ENCODE measurements around the gene PROC.
A peak's percentile ranks its signal among the peaks of the same experiment; 100 is the strongest.

The PROC gene

DNA sequence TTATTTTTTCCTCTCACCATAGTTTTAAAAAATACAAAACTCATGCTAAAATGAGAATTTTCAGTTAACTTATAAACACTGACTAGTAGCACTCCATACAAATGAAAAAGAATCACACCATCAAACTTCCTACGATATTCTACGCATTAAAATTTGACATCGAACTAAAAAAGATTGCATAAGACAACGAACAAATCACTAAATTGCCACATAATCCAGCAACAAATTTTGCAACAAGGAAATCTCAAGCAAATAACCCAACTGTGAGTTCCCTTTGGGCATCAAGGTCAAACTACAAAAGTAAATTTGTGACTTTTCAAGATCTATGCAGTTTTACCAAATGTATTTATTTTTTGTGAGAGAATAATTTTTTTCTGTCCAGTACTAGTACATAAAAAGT, 32.0 kb upstream of the PROC start:
- peak overlapping the region; percentile 66 for H3K27ac ChIP-seq (ENCODE audit: low read length)
- H3K9me3 ChIP-seq (ENCODE audit: control insufficient read depth in 1 of 2, low read length in 2 of 2): no peaks in the 10 kb centered on the region
- H3K4me3 ChIP-seq (ENCODE audit: low read depth in 1 of 2, low read length in 2 of 2): peak overlapping the region; percentile 75 to 82
- H3K27me3 ChIP-seq (ENCODE audit: low read depth, low read length): no peaks in the 10 kb centered on the region
- peaks cover 16 to 23% of the 10 kb centered on the region in 2 donors for H3K4me1 ChIP-seq (ENCODE audit: control insufficient read depth in 1 of 2, insufficient read depth in 2 of 2, low read length in 2 of 2)
- H3K36me3 ChIP-seq (ENCODE audit: control insufficient read depth in 1 of 2, insufficient read depth in 2 of 2, low read length in 2 of 2): peaks cover 0 to 5% of the 10 kb centered on the region in 2 donors

DNA sequence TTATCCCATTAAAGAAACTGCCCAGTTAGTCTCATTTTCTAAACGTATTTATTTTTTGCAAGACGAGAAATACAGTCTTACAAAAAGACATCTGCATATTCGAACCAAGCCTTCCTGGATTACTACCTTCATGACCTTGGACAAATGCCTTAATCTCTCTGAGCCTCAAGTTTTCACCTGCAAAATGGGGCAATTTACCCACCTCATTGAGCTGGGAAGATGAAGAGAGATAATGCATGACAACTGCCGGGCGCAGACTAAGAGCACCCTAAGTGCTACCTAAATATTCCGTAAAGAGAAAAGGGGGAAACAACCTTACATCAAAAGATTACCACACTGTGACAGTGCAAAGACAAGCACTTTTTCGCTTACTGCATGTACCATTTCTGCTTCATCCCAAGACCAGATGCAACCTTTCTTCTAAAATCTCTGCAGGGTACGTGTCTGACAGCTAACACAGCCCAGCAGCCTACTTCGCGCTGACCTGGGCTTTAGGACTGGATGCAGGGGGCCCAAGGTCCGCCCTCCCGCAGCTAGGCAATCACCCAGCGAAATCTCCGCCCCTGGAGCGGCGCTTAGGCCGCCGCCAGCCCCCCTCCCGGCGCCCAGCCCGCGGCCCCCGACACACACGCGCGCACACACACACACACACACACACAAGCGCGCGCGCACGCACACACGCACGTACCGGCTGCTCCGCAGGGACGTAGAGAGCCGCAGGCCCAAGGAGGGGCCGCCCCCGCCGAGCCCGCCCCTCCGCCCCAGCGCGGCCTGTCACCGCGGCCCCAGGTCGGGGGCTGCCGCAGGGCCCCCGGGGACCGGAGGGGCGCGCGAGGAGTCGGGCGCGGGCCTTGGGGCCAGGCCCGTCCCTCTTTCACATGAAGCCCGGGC, 31.2 kb upstream of the PROC start:
- Histone ChIP-seq H3K36me3 (ENCODE audit: control insufficient read depth in 1 of 2, insufficient read depth in 2 of 2, low read length in 2 of 2) (peaks cover 0 to 5% of the 10 kb centered on the region in 2 donors), H3K4me1 (ENCODE audit: control insufficient read depth in 1 of 2, insufficient read depth in 2 of 2, low read length in 2 of 2) (peaks cover 16 to 18% of the 10 kb centered on the region in 2 donors), H3K27me3 (ENCODE audit: low read depth, low read length) (no peaks in the 10 kb centered on the region)

DNA sequence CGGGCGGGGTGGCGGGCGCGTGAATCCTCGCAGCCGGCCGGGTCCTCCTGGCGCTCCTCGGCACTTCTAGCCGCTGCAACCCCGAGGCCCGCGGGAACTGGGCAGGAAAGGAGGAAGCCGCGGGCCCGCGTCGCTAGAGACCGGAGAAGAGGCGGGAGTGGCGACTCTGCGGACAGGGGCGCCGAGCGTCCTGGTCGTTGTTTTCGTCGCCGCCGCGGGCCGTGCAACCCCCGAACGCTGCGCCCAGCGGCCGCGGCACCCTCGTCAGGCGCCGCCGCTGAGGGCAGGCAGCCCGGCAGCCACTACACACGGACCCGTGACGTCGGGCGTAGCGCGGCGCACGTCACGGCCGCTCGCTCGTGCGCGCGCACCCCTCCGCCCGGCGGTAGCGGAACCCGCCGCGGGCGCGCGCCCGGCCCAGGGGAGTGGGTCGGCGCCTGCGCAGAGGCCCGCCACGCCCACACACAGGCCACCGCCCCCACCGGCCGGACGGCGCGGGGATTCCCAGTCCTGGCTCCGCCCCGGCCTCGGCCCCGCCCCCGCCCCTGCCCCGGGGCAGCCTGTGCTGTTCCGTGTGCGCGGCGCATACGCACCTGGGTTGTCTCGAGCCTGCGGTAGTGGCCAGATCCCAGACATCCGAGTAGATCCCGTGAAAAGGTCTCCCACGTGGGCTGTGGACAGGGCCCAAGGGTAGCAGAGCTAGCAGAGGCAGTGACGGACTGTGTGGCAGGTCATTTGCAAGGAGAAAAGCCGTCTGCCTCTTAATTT, 30.4 kb upstream of the PROC start, which contains the start of gene MAP3K2:
MAP3K2 (minus strand) TSS at position 321 of the 768 bp plus-strand sequence. CDS start 44,846 bp downstream, outside the sequence.
- Histone ChIP-seq H3K27me3 (ENCODE audit: low read depth, low read length) (no peaks in the 10 kb centered on the region), H3K4me1 (ENCODE audit: control insufficient read depth in 1 of 2, insufficient read depth in 2 of 2, low read length in 2 of 2) (peaks cover 16 to 18% of the 10 kb centered on the region in 2 donors), H3K36me3 (ENCODE audit: control insufficient read depth in 1 of 2, insufficient read depth in 2 of 2, low read length in 2 of 2) (peaks cover 0 to 5% of the 10 kb centered on the region in 2 donors), H3K9me3 (ENCODE audit: control insufficient read depth in 1 of 2, low read length in 2 of 2) (no peaks in the 10 kb centered on the region), H3K27ac (ENCODE audit: low read length) (peak within 1 kb of the TSS; percentile 95), H3K4me3 (ENCODE audit: low read depth in 1 of 2, low read length in 2 of 2) (peak within 1 kb of the TSS; percentile 75 to 82)

More for the DNA sequence above, 31.2 kb upstream of the PROC start:
- Histone ChIP-seq H3K27ac (ENCODE audit: low read length) (peak overlapping the region; percentile 66), H3K9me3 (ENCODE audit: control insufficient read depth in 1 of 2, low read length in 2 of 2) (no peaks in the 10 kb centered on the region), H3K4me3 (ENCODE audit: low read depth in 1 of 2, low read length in 2 of 2) (peak overlapping the region; percentile 75 to 82)

DNA sequence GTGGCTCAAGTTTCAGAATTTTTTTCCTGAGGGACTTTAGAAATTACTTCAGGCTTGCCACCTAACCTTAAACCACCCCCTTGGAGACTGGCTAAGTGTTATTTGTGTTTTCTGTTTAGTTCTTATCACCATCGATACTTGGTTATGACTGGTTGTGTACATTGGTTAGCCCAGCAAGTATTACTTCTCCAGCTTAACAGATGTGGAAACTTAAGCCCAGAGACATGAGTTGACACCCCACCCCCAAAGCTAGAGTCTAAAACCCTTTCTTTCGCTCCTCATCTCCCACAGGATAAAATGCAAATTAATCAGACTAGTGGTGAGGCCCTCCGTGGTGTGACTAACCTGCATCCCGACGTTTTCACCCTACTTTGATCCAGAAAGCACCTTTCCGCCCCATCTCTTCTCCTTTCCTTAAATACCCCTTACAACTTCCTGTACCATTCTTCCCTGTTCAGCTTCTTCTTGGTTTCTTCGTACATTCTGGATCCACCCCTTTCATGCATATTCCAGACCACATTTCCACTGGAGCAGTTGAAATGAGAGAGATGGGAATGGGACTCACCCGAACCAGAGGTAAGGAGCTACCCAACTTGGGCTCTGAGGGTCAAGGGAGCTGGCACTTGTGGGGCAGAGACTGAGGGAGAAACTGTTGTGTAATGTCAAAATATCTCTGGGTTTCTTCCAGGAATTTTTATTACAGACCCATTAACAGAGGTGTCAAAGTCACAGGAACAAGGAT, 29.6 kb upstream of the PROC start:
- Histone ChIP-seq H3K9me3 (ENCODE audit: control insufficient read depth in 1 of 2, low read length in 2 of 2) (no peaks in the 10 kb centered on the region), H3K27me3 (ENCODE audit: low read depth, low read length) (no peaks in the 10 kb centered on the region), H3K36me3 (ENCODE audit: control insufficient read depth in 1 of 2, insufficient read depth in 2 of 2, low read length in 2 of 2) (peaks cover 0 to 5% of the 10 kb centered on the region in 2 donors), H3K4me3 (ENCODE audit: low read depth in 1 of 2, low read length in 2 of 2) (peak overlapping the region; percentile 63 to 82), H3K4me1 (ENCODE audit: control insufficient read depth in 1 of 2, insufficient read depth in 2 of 2, low read length in 2 of 2) (peaks cover 12 to 16% of the 10 kb centered on the region in 2 donors), H3K27ac (ENCODE audit: low read length) (peak overlapping the region; percentile 95)

DNA sequence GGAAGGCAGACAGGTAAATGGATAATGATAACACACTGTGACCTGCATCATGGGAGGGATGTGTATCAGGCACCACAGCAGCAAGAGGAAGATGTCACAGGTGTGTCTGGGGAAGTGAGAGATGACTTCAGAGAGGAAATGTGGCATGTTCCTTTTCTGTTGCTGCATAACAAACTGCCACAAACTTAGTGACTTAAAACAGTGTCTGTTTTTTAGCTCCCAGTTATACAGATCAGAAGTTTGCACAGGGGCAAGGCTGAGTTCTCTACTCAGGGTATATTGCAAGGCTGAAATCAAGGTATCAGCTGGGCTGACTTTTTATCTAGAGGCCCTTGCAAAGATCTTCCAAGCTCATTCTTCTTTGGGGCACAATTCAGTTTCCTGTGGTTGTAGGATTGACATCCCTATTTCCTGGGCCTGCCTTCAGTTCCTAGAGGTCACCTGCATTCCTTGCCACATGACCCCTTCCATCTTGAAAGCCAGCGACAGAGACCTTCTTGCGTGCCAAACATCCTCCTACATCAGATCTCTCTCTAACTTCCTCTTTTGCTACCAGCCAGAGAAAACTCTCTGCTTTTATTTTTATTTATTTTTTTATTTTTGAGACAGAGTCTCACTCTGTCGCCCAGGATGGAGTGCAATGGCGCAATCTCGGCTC, 28.3 kb upstream of the PROC start:
- Histone ChIP-seq H3K36me3 (ENCODE audit: control insufficient read depth in 1 of 2, insufficient read depth in 2 of 2, low read length in 2 of 2) (peaks cover 0 to 5% of the 10 kb centered on the region in 2 donors), H3K27ac (ENCODE audit: low read length) (no peak overlapping the region), H3K9me3 (ENCODE audit: control insufficient read depth in 1 of 2, low read length in 2 of 2) (no peaks in the 10 kb centered on the region), H3K27me3 (ENCODE audit: low read depth, low read length) (no peaks in the 10 kb centered on the region), H3K4me3 (ENCODE audit: low read depth in 1 of 2, low read length in 2 of 2) (no peak overlapping the region), H3K4me1 (ENCODE audit: control insufficient read depth in 1 of 2, insufficient read depth in 2 of 2, low read length in 2 of 2) (peaks cover 12 to 16% of the 10 kb centered on the region in 2 donors)

DNA sequence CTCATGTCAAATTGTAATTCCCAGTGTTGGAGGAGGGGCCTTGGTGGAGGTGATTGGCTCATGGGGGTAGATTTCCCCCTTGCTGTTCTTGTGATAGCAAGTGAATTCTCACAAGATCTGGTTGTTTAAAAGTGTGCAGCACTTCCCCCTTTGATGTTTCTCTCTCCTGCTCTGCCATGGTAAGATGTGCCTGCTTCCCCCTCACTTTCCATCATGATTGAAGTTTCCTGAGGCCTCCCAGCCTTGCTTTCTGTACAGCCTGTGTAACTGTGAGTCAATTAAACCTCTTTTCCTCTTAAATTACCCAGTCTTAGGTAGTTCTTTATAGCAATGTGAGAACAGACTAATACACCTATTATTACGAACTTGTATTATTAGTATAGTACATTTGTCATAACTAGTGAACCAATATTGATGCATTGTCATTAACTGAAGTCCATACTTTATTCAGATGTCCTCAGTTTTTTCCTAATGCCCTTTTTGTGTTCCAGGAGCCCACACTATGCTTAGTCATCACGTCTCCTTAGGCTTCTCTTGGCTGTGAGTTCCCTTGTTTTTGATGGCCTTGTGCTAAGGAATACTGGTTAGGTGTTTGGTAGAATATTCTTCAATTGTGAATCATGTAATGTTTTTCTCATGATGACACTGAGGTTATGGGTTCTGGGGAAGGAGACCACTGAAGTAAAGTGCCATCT, 25.9 kb upstream of the PROC start:
- Histone ChIP-seq H3K27me3 (ENCODE audit: low read depth, low read length) (no peaks in the 10 kb centered on the region), H3K9me3 (ENCODE audit: control insufficient read depth in 1 of 2, low read length in 2 of 2) (no peaks in the 10 kb centered on the region), H3K4me3 (ENCODE audit: low read depth in 1 of 2, low read length in 2 of 2) (no peak overlapping the region), H3K4me1 (ENCODE audit: control insufficient read depth in 1 of 2, insufficient read depth in 2 of 2, low read length in 2 of 2) (peaks cover 0 to 8% of the 10 kb centered on the region in 2 donors), H3K36me3 (ENCODE audit: control insufficient read depth in 1 of 2, insufficient read depth in 2 of 2, low read length in 2 of 2) (peaks cover 0 to 5% of the 10 kb centered on the region in 2 donors), H3K27ac (ENCODE audit: low read length) (no peak overlapping the region)

DNA sequence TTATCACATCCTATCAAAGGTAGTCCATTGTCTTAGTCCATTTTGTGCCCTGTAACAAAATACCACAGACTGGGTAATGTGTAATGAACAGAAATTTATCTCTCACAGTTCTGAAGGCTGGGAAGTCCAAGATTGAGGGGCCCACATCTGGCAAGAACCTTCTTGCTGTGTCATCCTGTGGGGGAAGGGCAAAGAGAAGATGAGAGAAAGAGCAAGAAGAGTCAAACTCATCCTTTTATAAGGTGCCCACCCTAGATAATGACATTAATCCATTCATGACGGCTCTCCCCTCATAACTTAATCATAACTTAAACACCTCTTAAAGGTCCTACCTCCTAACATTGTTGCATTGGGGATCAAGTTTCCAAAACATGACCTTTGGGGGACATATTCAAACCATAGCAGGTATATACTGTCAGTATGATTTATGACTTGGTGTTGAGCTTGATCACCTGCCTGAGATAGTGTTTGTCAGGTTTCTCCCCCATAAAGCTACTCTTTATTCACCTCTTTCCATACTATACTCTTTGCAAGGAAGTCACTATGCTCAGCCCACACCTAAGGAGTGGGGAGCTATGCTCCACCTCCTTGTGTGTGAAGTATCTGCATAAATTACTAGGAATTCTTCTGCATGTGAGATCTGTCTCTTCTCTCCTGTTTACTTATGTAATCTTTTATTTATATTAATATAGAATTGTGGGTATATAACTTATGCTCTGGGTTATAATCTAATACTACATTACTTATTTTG, 25.2 kb upstream of the PROC start:
- Histone ChIP-seq H3K27ac (ENCODE audit: low read length) (no peak overlapping the region), H3K9me3 (ENCODE audit: control insufficient read depth in 1 of 2, low read length in 2 of 2) (no peaks in the 10 kb centered on the region), H3K36me3 (ENCODE audit: control insufficient read depth in 1 of 2, insufficient read depth in 2 of 2, low read length in 2 of 2) (no peaks in the 10 kb centered on the region), H3K27me3 (ENCODE audit: low read depth, low read length) (no peaks in the 10 kb centered on the region), H3K4me1 (ENCODE audit: control insufficient read depth in 1 of 2, insufficient read depth in 2 of 2, low read length in 2 of 2) (peaks cover 4 to 11% of the 10 kb centered on the region in 2 donors), H3K4me3 (ENCODE audit: low read depth in 1 of 2, low read length in 2 of 2) (no peak overlapping the region)

DNA sequence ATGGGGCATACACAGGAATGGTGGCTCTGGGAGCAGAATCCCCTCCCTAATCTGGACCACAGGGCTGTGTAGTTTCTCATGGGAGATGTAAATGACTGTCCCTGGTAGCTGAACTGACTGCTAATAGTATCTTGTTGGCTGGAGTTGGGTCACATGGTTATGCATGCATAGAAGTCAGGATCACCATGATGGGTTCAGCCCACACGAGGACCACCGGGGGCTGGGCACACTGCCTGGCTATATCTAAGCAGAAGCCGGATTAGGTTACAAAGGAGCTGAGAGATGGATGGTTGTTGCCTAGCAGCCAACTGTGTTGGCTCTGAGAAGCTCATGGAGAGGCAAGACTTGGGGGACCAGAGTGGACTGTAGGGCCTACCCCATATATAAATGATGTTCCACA, 23.7 kb upstream of the PROC start:
- no peaks in the 10 kb centered on the region for H3K36me3 ChIP-seq (ENCODE audit: control insufficient read depth in 1 of 2, insufficient read depth in 2 of 2, low read length in 2 of 2)
- H3K9me3 ChIP-seq (ENCODE audit: control insufficient read depth in 1 of 2, low read length in 2 of 2): no peaks in the 10 kb centered on the region
- peaks cover 9% of the 10 kb centered on the region in 2 donors for H3K4me1 ChIP-seq (ENCODE audit: control insufficient read depth in 1 of 2, insufficient read depth in 2 of 2, low read length in 2 of 2)
- H3K27me3 ChIP-seq (ENCODE audit: low read depth, low read length): no peaks in the 10 kb centered on the region
- H3K4me3 ChIP-seq (ENCODE audit: low read depth in 1 of 2, low read length in 2 of 2): no peak overlapping the region
- no peak overlapping the region for H3K27ac ChIP-seq (ENCODE audit: low read length)

DNA sequence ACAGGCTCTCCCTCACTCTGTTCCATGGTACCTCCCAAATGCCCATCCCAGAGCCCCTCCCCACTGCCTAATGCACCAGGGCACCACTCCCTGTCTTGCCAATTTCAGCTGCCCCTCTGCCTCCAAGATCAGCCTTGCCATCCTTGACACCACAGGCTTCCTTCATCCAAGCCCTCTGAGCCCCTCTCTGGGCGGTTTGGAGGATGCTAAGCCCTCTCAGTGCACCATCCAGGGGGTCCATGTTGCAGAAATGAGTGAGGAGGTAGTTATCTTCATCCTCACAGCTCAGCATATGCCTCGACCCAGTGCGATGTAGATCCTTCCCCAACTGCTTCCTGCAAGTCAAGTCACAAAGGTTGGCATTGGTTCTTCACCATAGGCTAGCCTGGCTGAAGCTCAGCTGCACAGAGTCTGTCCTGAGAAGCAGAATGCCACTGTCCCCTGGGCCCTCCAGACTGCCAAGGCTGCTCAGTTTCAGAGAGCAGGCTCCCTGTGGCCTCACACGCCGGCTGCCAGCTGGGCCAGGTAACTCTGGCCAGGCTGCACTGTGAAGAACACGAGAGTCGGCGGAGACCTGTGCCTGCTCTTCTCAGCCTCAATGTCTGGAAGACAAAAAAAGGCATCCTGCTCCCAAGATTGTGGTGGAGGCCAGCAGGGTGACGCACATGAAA, 20.5 kb upstream of the PROC start:
- Histone ChIP-seq H3K4me1 (ENCODE audit: control insufficient read depth in 1 of 2, insufficient read depth in 2 of 2, low read length in 2 of 2) (peaks cover 9 to 18% of the 10 kb centered on the region in 2 donors), H3K9me3 (ENCODE audit: control insufficient read depth in 1 of 2, low read length in 2 of 2) (no peaks in the 10 kb centered on the region), H3K36me3 (ENCODE audit: control insufficient read depth in 1 of 2, insufficient read depth in 2 of 2, low read length in 2 of 2) (no peaks in the 10 kb centered on the region), H3K27ac (ENCODE audit: low read length) (no peak overlapping the region), H3K4me3 (ENCODE audit: low read depth in 1 of 2, low read length in 2 of 2) (no peak overlapping the region), H3K27me3 (ENCODE audit: low read depth, low read length) (no peaks in the 10 kb centered on the region)
